Naive B cell (primary cell): ENCODE measurements around the gene OLAH. TPM values are rescaled to one million over a fixed set of nuclear protein-coding genes. Genes with fewer than 3 reads are reported as not detected.
"Not testable (repeated sequence)": the region's sequence is repeated elsewhere in the genome, so short reads cannot be mapped to it uniquely, and the experiment has no call there.

ENCODE experiments used
- ATAC-seq, 2 donors: fragments of 150-1000 bp; cut with Tn5 transposase; 2 replicates each; pipeline ENCODE4 v1.10.0; 2021; ENCODE audit warnings: low read depth in 2 of 2, mild to moderate bottlenecking in 2 of 2, moderate library complexity in 2 of 2
- DNase-seq: peaks from one replicate; pipeline ENCODE4 v3.0.0; 2022
- H3K27ac Mint-ChIP-seq, 6 donors: one replicate each; pipeline ENCODE4 v1.8.0; 2020 to 2022; ENCODE audit warnings: mild to moderate bottlenecking in 6 of 6, mixed read lengths in 6 of 6, moderate library complexity in 5 of 6, inconsistent platforms in 2 of 6
- H3K27me3 Mint-ChIP-seq, 3 donors: one replicate each; pipeline ENCODE4 v1.8.0; 2021 to 2022; ENCODE audit warnings: mixed read lengths in 3 of 3, mild to moderate bottlenecking in 1 of 3
- H3K36me3 Mint-ChIP-seq, 2 donors: one replicate each; pipeline ENCODE4 v1.8.0; 2020 to 2022; ENCODE audit warnings: mixed read lengths in 2 of 2, inconsistent platforms in 1 of 2, mild to moderate bottlenecking in 1 of 2
- H3K4me1 Mint-ChIP-seq, 3 donors: one replicate each; pipeline ENCODE4 v1.8.0; 2020 to 2022; ENCODE audit warnings: mixed read lengths in 3 of 3, inconsistent platforms in 1 of 3, mild to moderate bottlenecking in 1 of 3, moderate library complexity in 1 of 3
- H3K4me3 Mint-ChIP-seq, 8 donors: one replicate each; pipeline ENCODE4 v1.8.0; 2020 to 2022; ENCODE audit warnings: mild to moderate bottlenecking in 8 of 8, mixed read lengths in 8 of 8, moderate library complexity in 8 of 8, inconsistent platforms in 2 of 8
- H3K9me3 Mint-ChIP-seq, 7 donors: one replicate each; pipeline ENCODE4 v1.8.0; 2020 to 2022; ENCODE audit warnings: mixed read lengths in 7 of 7, mild to moderate bottlenecking in 5 of 7, inconsistent platforms in 2 of 7, moderate library complexity in 1 of 7
- polyA plus RNA-seq, 6 donors: library from polyadenylated mRNA; unstranded; fragments of 300-500 nt; fragmentation: Illumina TruSeq; gene quantifications; one replicate each; pipeline ENCODE4 v1.2.3, GENCODE V29; 2021; ENCODE audit warnings: low read depth in 6 of 6

OLAH gene
- not detected for polyA plus RNA-seq

- Mint-ChIP-seq H3K27me3 (peaks cover 0 to 17% (median 0%) of the 10 kb centered on the region in 3 donors), H3K4me1 (peaks cover 0 to 4% (median 0%) of the 10 kb centered on the region in 3 donors), H3K9me3 (peaks cover 0 to 4% (median 0%) of the 10 kb centered on the region in 7 donors), H3K27ac (peak within 1 kb of the TSS in 1 of 6 donors; percentile 75), H3K4me3 (no peak within 1 kb of the TSS), H3K36me3 (no peaks in the 10 kb centered on the region)
- ATAC-seq = no peak
- DNase-seq = no peak
These were observed at the start of gene OLAH for GRCh38 chr10:15043674-15044073. Gene OLAH, plus strand, starts transcription at chr10:15043943. Its CDS starts 3,346 bp downstream, at chr10:15047289.

DNA sequence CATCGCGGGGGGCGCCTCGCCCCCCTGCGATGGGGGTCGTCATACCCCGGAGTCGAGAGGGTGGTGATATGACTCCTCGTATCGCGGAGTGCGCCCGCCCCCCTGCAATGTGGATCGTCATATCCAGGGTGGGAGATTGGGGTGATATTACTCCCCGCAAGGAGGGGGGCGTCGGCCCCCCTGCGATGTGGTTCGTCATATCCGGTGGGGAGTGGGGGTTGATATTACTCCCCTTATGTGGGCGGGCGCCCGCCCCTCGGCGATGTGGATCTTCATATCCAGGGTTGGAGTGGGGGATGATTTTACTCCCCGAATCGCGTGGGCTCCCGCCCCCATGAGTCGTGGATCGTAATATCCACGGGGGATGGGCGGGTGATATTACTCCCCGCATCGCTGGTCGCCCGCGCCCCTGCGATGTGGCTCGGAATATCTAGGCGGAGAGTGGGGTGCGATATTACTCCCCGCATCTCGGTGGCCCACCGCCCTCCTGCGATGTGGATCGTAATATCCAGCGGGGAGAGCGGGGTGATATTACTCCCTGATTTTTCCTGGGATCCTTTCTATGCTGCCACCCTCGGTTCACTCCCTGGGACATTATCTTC lies 47.7 kb upstream of the OLAH start:
- DNase-seq = no peak
- H3K27me3 Mint-ChIP-seq = peaks cover 4 to 24% (median 11%) of the 10 kb centered on the region in 3 donors
- ATAC-seq = no peak
- no peak overlapping the region for H3K27ac Mint-ChIP-seq
- H3K9me3 Mint-ChIP-seq = peaks cover 0 to 5% (median 0%) of the 10 kb centered on the region in 7 donors
- H3K36me3 Mint-ChIP-seq = no peaks in the 10 kb centered on the region
- peaks cover 0 to 8% (median 0%) of the 10 kb centered on the region in 3 donors for H3K4me1 Mint-ChIP-seq
- H3K4me3 Mint-ChIP-seq = no peak overlapping the region

DNA sequence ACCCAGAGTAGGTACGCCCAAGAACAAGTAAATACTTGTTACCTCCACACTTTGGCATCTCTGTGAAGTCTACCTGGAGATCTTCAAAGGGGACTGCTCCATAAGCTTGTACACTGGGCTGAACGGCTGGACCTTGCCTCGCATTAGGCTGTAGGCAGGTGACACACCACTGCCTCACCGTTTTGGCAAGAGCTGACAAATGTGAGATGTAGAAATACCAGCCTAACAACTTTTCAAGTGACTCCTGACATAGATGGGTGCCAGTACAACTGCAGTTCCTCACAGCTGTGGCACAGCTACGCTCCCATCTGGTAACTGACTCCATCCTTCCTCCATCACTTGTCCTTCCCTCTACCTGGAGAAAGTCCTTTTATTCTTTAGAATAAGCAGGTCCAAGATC lies 30.2 kb upstream of the OLAH start:
- DNase-seq, H3K4me1 Mint-ChIP-seq, ATAC-seq, H3K36me3 Mint-ChIP-seq, H3K4me3 Mint-ChIP-seq, H3K27ac Mint-ChIP-seq, H3K9me3 Mint-ChIP-seq: not testable (repeated sequence)
- H3K27me3 Mint-ChIP-seq = peaks cover 0 to 16% (median 10%) of the 10 kb centered on the region in 3 donors

GRCh38 chr10:15015451-15015850 lies 28.3 kb upstream of the OLAH start:
- Mint-ChIP-seq H3K27me3 (peaks cover 0 to 16% (median 10%) of the 10 kb centered on the region in 3 donors), H3K4me1 (no peaks in the 10 kb centered on the region), H3K36me3 (no peaks in the 10 kb centered on the region), H3K4me3 (no peak overlapping the region), H3K9me3 (no peaks in the 10 kb centered on the region), H3K27ac (no peak overlapping the region)
- no peak for DNase-seq
- ATAC-seq = no peak

- not testable (repeated sequence) for H3K36me3 Mint-ChIP-seq, H3K4me1 Mint-ChIP-seq, H3K27me3 Mint-ChIP-seq, H3K27ac Mint-ChIP-seq, ATAC-seq, H3K4me3 Mint-ChIP-seq, H3K9me3 Mint-ChIP-seq, DNase-seq
These were observed 22.8 kb upstream of the OLAH start for GRCh38 chr10:15020966-15021365.

DNA sequence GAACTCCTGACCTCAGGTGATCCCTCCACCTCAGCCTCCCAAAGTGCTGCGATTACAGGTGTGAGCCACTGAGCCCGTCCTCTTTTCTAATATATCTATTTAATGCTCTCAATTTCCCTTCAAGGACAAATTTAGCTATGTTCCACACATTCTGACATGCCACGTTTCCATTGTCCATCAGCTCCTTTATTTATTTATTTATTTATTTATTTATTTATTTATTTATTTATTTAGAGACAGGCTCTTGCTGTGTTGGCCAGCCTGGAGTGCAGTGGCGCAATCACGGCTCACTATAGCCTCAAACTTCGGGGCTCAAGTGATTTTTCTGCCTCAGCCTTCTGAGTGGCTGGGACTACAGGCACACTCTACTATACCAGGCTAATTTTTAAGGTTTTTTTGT lies 20.7 kb upstream of the OLAH start:
- not testable (repeated sequence) for H3K36me3 Mint-ChIP-seq, H3K9me3 Mint-ChIP-seq, H3K4me3 Mint-ChIP-seq, ATAC-seq, H3K27ac Mint-ChIP-seq, H3K27me3 Mint-ChIP-seq, H3K4me1 Mint-ChIP-seq, DNase-seq

GRCh38 chr10:15024017-15025004 lies 19.4 kb upstream of the OLAH start:
- H3K27me3 Mint-ChIP-seq, H3K4me1 Mint-ChIP-seq, H3K36me3 Mint-ChIP-seq, H3K27ac Mint-ChIP-seq, ATAC-seq, DNase-seq, H3K9me3 Mint-ChIP-seq: not testable (repeated sequence)
- H3K4me3 Mint-ChIP-seq = peak overlapping the region in 1 of 8 donors; percentile 54

DNA sequence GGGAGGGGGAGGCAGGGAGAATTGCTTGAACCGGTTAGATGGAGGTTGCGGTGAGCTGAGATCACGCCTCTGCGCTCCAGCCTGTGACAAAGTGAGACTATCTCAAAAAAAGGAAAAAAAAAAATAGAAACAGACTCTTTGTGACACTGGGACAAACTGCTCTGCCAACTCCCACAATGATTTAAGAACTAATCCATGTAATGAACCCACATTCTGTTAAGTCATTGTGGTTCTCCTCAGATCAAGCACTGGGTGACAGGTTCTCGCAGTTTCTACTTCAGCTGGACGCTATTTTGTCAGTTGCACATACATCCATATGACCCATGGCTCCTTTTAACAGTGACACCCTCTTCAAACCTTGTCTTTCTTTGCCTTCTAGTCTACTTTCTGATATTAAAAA lies 18.7 kb upstream of the OLAH start:
- not testable (repeated sequence) for H3K4me3 Mint-ChIP-seq, H3K4me1 Mint-ChIP-seq, DNase-seq, H3K9me3 Mint-ChIP-seq, H3K27ac Mint-ChIP-seq, ATAC-seq, H3K36me3 Mint-ChIP-seq, H3K27me3 Mint-ChIP-seq

GRCh38 chr10:15027741-15028140 lies 16.0 kb upstream of the OLAH start:
- Mint-ChIP-seq H3K36me3 (no peaks in the 10 kb centered on the region), H3K4me3 (no peak overlapping the region), H3K4me1 (no peaks in the 10 kb centered on the region), H3K27ac (no peak overlapping the region), H3K27me3 (peaks cover 3 to 8% (median 6%) of the 10 kb centered on the region in 3 donors), H3K9me3 (peaks cover 0 to 5% (median 0%) of the 10 kb centered on the region in 7 donors)
- DNase-seq (no peak), ATAC-seq (no peak)

- DNase-seq (no peak), ATAC-seq (no peak)
- peaks cover 0 to 3% (median 0%) of the 10 kb centered on the region in 7 donors for H3K9me3 Mint-ChIP-seq
- peak overlapping the region in 1 of 8 donors; percentile 4 for H3K4me3 Mint-ChIP-seq
- H3K36me3 Mint-ChIP-seq = no peaks in the 10 kb centered on the region
- H3K27ac Mint-ChIP-seq = peak overlapping the region in 1 of 6 donors; percentile 75
- peaks cover 0 to 10% (median 10%) of the 10 kb centered on the region in 3 donors for H3K27me3 Mint-ChIP-seq
- peaks cover 0 to 10% (median 8%) of the 10 kb centered on the region in 3 donors for H3K4me1 Mint-ChIP-seq
These were observed 8.1 kb upstream of the OLAH start for GRCh38 chr10:15035385-15036301.

DNA sequence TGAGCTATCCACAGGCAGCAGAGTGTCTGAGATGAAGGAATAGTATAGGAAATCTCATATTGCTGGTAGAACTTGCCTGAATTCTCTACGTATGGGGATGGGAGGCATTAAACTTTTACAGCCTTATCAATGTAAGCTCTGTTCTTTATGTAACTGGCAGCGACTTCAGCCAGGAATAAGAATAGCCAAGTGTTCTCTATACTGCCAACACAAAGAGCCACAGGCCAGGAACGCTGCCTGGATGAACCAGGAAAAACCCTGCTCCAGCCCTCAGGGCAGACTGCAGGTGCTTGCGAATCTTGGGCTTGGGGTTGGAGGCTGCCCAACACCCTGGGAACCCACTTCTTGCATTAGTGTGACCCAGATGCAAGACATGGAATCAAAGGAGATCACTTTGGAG lies 6.1 kb upstream of the OLAH start:
- Mint-ChIP-seq H3K4me3 (no peak overlapping the region), H3K27me3 (peaks cover 0 to 10% (median 10%) of the 10 kb centered on the region in 3 donors), H3K4me1 (peaks cover 0 to 10% (median 8%) of the 10 kb centered on the region in 3 donors), H3K9me3 (peaks cover 0 to 3% (median 0%) of the 10 kb centered on the region in 7 donors), H3K27ac (no peak overlapping the region), H3K36me3 (no peaks in the 10 kb centered on the region)
- DNase-seq (no peak), ATAC-seq (no peak)

- Mint-ChIP-seq H3K9me3 (peaks cover 0 to 3% (median 0%) of the 10 kb centered on the region in 7 donors), H3K27ac (no peak overlapping the region), H3K27me3 (peaks cover 0 to 10% (median 10%) of the 10 kb centered on the region in 3 donors), H3K4me1 (peaks cover 0 to 10% (median 8%) of the 10 kb centered on the region in 3 donors), H3K4me3 (no peak overlapping the region), H3K36me3 (no peaks in the 10 kb centered on the region)
- DNase-seq (no peak), ATAC-seq (no peak)
These were observed 5.3 kb upstream of the OLAH start for GRCh38 chr10:15038416-15038815.

DNA sequence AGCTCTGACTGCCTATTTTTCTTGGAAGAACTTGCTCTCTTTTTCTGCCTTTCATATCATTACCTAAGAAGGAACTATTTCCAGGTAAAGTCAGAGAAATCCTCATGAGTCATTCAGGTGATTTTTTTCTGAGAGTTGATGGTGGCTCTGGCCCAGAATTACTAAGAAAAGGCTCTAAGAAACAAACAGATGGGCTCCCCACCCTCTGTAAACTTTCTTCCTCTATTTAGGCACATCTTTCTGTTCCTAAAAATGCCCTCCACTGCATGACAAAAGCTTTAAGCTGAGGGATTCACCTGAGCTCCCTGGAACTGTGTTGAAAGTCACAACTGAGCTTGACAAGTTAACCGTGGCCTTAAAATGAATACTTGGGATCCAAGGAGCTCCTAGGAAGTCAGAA lies 1.6 kb downstream of the OLAH start:
- no peak for DNase-seq
- no peaks in the 10 kb centered on the region for H3K36me3 Mint-ChIP-seq
- H3K4me3 Mint-ChIP-seq = no peak overlapping the region
- H3K9me3 Mint-ChIP-seq = peaks cover 0 to 4% (median 0%) of the 10 kb centered on the region in 7 donors
- H3K27me3 Mint-ChIP-seq = peaks cover 0 to 10% (median 9%) of the 10 kb centered on the region in 3 donors
- H3K27ac Mint-ChIP-seq = no peak overlapping the region
- peaks cover 0 to 4% (median 0%) of the 10 kb centered on the region in 3 donors for H3K4me1 Mint-ChIP-seq
- ATAC-seq = no peak
